Fibroblast of lung (primary cell): Measurements from ENCODE around the gene ATP2B2. TPM values are rescaled to one million over a fixed set of nuclear protein-coding genes. Genes with fewer than 3 reads are reported as not detected.

ENCODE experiments used
- DNase-seq, 2 donors: peaks; one replicate each; pipeline versions ENCODE4 v3.0.0 to v3.0.0-alpha.2; 2010; ENCODE audit warnings: low read depth in 2 of 2
- H2AFZ ChIP-seq: 2 replicates; pipeline ENCODE4 v1.5.1; 2012; ENCODE audit warnings: low read length, control low read depth, inconsistent platforms
- H3K27ac ChIP-seq: 2 replicates; pipeline ENCODE4 v1.5.1; 2011; ENCODE audit warnings: low read length, control low read depth; ENCODE audit not compliant: insufficient read depth
- H3K27me3 ChIP-seq: 2 replicates; pipeline ENCODE4 v1.5.1; 2011; ENCODE audit warnings: mild to moderate bottlenecking, low read length; ENCODE audit not compliant: control insufficient read depth, insufficient read depth
- H3K36me3 ChIP-seq: 2 replicates; pipeline ENCODE4 v1.5.1; 2011; ENCODE audit warnings: low read length; ENCODE audit not compliant: control insufficient read depth, insufficient read depth
- H3K4me1 ChIP-seq: 2 replicates; pipeline ENCODE4 v1.5.1; 2011; ENCODE audit warnings: low read length; ENCODE audit not compliant: control insufficient read depth, insufficient read depth; ENCODE audit errors: extremely low read depth
- H3K4me2 ChIP-seq: 2 replicates; pipeline ENCODE4 v1.5.1; 2011; ENCODE audit warnings: low read length, control low read depth; ENCODE audit not compliant: insufficient read depth; ENCODE audit errors: extremely low read depth
- H3K4me3 ChIP-seq, 4 experiments: fragments of 200-600 bp in 1 of 4; sonication (generic) in 1 of 4; replicated peaks in 1 of 4; 2 replicates each; pipeline ENCODE4 v1.5.1; 2011 to 2016; ENCODE audit warnings: low read length in 4 of 4, low read depth in 3 of 4, mild to moderate bottlenecking in 3 of 4, control low read depth in 2 of 4, inconsistent platforms in 1 of 4, mixed read lengths in 1 of 4; ENCODE audit not compliant: insufficient read depth in 1 of 4; ENCODE audit errors: control extremely low read depth in 1 of 4
- H3K79me2 ChIP-seq: 2 replicates; pipeline ENCODE4 v1.5.1; 2012; ENCODE audit warnings: mild to moderate bottlenecking, low read length, inconsistent platforms; ENCODE audit not compliant: control insufficient read depth, insufficient read depth
- H3K9ac ChIP-seq: 2 replicates; pipeline ENCODE4 v1.5.1; 2011; ENCODE audit warnings: mild to moderate bottlenecking, low read length, control low read depth; ENCODE audit not compliant: insufficient read depth
- H3K9me3 ChIP-seq: 2 replicates; pipeline ENCODE4 v1.5.1; 2012; ENCODE audit warnings: low read depth, low read length; ENCODE audit not compliant: control insufficient read depth, insufficient read depth
- H4K20me1 ChIP-seq: 2 replicates; pipeline ENCODE4 v1.5.1; 2011; ENCODE audit warnings: low read length; ENCODE audit not compliant: control insufficient read depth, insufficient read depth; ENCODE audit errors: extremely low read depth
- EZH2 ChIP-seq: IDR thresholded peaks from 2 replicates; pipeline ENCODE4 v1.5.1; 2012; ENCODE audit warnings: low read length, control low read depth, mild to moderate bottlenecking; ENCODE audit errors: missing control alignments
- polyA plus RNA-seq, 2 donors: library from polyadenylated mRNA; depleted of rRNA in 1 of 2; stranded (reverse) in 1 of 2; unstranded in 1 of 2; fragments of >200 nt; gene quantifications; 2 replicates each; pipeline ENCODE4 v1.2.1, GENCODE V29; 2011 to 2012; ENCODE audit warnings: missing spikeins in 1 of 2
- total RNA-seq: library from RNA; depleted of rRNA; stranded (reverse); fragments of >200 nt; gene quantifications from 2 replicates; pipeline ENCODE4 v1.2.1, GENCODE V29; 2014
- TF ChIP-seq, protein P1 (sequence below), 2 donors: IDR thresholded peaks in 1 of 2; conservative IDR thresholded peaks in 1 of 2; 1 replicate in 1 of 2; 2 replicates in 1 of 2; pipeline ENCODE4 v1.5.1; 2011 to 2012; ENCODE audit warnings: low read length in 2 of 2, control low read depth in 1 of 2, inconsistent platforms in 1 of 2, low read depth in 1 of 2, mild to moderate bottlenecking in 1 of 2

Gene ATP2B2
- total and polyA plus RNA-seq, 2 donors (not counting 1 experiment from before 2014, with no cell fraction given), result not detected

- Histone ChIP-seq H3K79me2 (no peaks in the 10 kb centered on the region), H3K4me3 (no peak overlapping the region), H3K36me3 (no peaks in the 10 kb centered on the region), H2AFZ (no peak overlapping the region), H3K9ac (no peak overlapping the region), H3K27me3 (no peaks in the 10 kb centered on the region), H3K4me2 (no peak overlapping the region), H4K20me1 (no peaks in the 10 kb centered on the region), H3K4me1 (no peaks in the 10 kb centered on the region), H3K9me3 (no peaks in the 10 kb centered on the region), H3K27ac (no peak overlapping the region)
- no peak for TF ChIP-seq EZH2
- TF ChIP-seq, protein P1, sequence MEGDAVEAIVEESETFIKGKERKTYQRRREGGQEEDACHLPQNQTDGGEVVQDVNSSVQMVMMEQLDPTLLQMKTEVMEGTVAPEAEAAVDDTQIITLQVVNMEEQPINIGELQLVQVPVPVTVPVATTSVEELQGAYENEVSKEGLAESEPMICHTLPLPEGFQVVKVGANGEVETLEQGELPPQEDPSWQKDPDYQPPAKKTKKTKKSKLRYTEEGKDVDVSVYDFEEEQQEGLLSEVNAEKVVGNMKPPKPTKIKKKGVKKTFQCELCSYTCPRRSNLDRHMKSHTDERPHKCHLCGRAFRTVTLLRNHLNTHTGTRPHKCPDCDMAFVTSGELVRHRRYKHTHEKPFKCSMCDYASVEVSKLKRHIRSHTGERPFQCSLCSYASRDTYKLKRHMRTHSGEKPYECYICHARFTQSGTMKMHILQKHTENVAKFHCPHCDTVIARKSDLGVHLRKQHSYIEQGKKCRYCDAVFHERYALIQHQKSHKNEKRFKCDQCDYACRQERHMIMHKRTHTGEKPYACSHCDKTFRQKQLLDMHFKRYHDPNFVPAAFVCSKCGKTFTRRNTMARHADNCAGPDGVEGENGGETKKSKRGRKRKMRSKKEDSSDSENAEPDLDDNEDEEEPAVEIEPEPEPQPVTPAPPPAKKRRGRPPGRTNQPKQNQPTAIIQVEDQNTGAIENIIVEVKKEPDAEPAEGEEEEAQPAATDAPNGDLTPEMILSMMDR (conservative IDR thresholded peaks at IDR 0.05 in 1 of 2, IDR thresholded peaks at IDR 0.05 in 1 of 2; ENCODE audit: low read depth in 1 of 2, low read length in 2 of 2), result no peak
- DNase-seq, result no peak
Measured at GRCh38 chr3:10345911-10346310, 159.5 kb downstream of the ATP2B2 start.

- H3K9me3 ChIP-seq, result no peaks in the 10 kb centered on the region
- no peak overlapping the region for H3K9ac ChIP-seq
- no peaks in the 10 kb centered on the region for H4K20me1 ChIP-seq
- H3K4me2 ChIP-seq, result no peak overlapping the region
- no peak overlapping the region for H3K27ac ChIP-seq
- H2AFZ ChIP-seq, result no peak overlapping the region
- H3K79me2 ChIP-seq, result no peaks in the 10 kb centered on the region
- no peaks in the 10 kb centered on the region for H3K4me1 ChIP-seq
- no peak for TF ChIP-seq EZH2
- TF ChIP-seq, protein P1 (conservative IDR thresholded peaks at IDR 0.05 in 1 of 2, IDR thresholded peaks at IDR 0.05 in 1 of 2; ENCODE audit: low read depth in 1 of 2, low read length in 2 of 2), result no peak
- no peak overlapping the region for H3K4me3 ChIP-seq
- no peaks in the 10 kb centered on the region for H3K27me3 ChIP-seq
- DNase-seq, result no peak
- no peaks in the 10 kb centered on the region for H3K36me3 ChIP-seq
Measured at GRCh38 chr3:10344944-10345575, 160.3 kb downstream of the ATP2B2 start.

DNA sequence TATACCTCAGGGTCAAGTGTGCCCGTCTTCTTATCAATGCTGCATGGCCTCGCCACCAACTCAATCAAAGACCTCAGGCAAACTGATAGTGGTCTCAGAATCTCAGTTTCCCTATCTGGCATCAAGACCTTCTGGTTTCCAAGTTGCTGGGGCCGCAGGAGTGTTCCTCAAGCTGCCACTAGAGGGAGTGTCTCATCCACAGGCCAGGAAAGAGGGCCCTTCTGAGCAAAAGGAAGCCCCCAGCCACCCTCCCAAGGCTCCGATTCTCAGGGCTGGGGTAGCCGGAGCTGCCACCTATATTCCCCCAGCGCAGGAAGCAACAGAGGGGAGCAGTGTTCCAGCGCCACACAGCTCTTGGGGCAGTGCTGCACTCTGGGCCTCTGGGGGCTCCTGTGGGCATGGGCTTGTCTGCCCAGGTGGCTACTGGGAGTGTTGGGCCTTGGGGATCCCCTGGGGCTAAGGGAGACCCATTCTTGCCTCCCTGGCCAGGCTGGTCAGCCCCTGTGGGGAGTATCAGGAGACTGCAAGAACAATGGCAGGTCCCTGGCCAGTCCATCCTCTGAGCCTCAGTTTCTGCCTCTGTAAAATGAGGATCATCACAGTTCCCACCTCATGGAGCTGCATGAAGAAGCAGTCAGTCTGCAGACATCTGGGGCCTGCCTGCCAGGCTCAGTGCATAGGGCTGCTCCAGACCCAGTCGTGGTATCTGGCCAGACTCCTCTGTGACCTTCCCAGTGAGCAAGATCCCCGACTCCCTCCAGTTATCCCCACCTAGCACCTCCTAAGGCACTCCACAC lies 161.0 kb downstream of the ATP2B2 start:
- no peaks in the 10 kb centered on the region for H3K36me3 ChIP-seq
- H3K9ac ChIP-seq, result no peak overlapping the region
- no peaks in the 10 kb centered on the region for H3K79me2 ChIP-seq
- H3K4me3 ChIP-seq, result no peak overlapping the region
- H2AFZ ChIP-seq, result no peak overlapping the region
- H3K27ac ChIP-seq, result no peak overlapping the region
- H3K27me3 ChIP-seq, result no peaks in the 10 kb centered on the region
- no peaks in the 10 kb centered on the region for H4K20me1 ChIP-seq
- no peaks in the 10 kb centered on the region for H3K9me3 ChIP-seq
- DNase-seq, result peak; percentile 32 to 59
- H3K4me1 ChIP-seq, result no peaks in the 10 kb centered on the region
- TF ChIP-seq EZH2, result no peak
- TF ChIP-seq, protein P1 (conservative IDR thresholded peaks at IDR 0.05 in 1 of 2, IDR thresholded peaks at IDR 0.05 in 1 of 2; ENCODE audit: low read depth in 1 of 2, low read length in 2 of 2), result peak; percentile 91 to 95
- H3K4me2 ChIP-seq, result no peak overlapping the region
